Activated CD4-positive, CD25-positive, alpha-beta regulatory T cell treated with anti-CD3 and anti-CD28 coated beads, Interleukin-2, amount 50 U/mL, for 16 hours (primary cell): ENCODE measurements around the gene PMM2.
A peak's percentile ranks its signal among the peaks of the same experiment; 100 is the strongest.
"Not testable (repeated sequence)": the region's sequence is repeated elsewhere in the genome, so short reads cannot be mapped to it uniquely, and the experiment has no call there.

Experiments
- DNase-seq: peaks from one replicate; pipeline ENCODE4 v3.0.0-alpha.2; 2020; ENCODE audit warnings: low read depth, low spot score

PMM2 gene

GRCh38 chr16:8797364-8798173 lies at the start of gene PMM2, which contains the start of gene TMEM186:
PMM2 (plus strand) TSS chr16:8797839; CDS start chr16:8797883, 44 bp downstream.
TMEM186 (minus strand) TSS chr16:8797639; CDS start chr16:8797614, 25 bp downstream.
- peak; percentile 93 for DNase-seq

GRCh38 chr16:8748944-8749343 lies 48.7 kb upstream of the PMM2 start:
- not testable (repeated sequence) for DNase-seq

GRCh38 chr16:8751481-8752311 lies 45.9 kb upstream of the PMM2 start:
- no peak for DNase-seq

GRCh38 chr16:8752706-8753105 lies 44.9 kb upstream of the PMM2 start:
- DNase-seq = no peak

- DNase-seq = no peak
These were observed 44.1 kb upstream of the PMM2 start for GRCh38 chr16:8753416-8754054.

GRCh38 chr16:8756755-8757154 lies 40.9 kb upstream of the PMM2 start:
- DNase-seq = no peak

GRCh38 chr16:8758022-8758421 lies 39.6 kb upstream of the PMM2 start:
- DNase-seq = no peak

GRCh38 chr16:8760021-8760420 lies 37.6 kb upstream of the PMM2 start:
- DNase-seq = no peak

- no peak for DNase-seq
These were observed 36.6 kb upstream of the PMM2 start for GRCh38 chr16:8761078-8761477.

- DNase-seq = no peak
These were observed 35.4 kb upstream of the PMM2 start for GRCh38 chr16:8762254-8762653.

GRCh38 chr16:8763083-8763482 lies 34.6 kb upstream of the PMM2 start:
- no peak for DNase-seq

- no peak for DNase-seq
These were observed 33.7 kb upstream of the PMM2 start for GRCh38 chr16:8763899-8764298.

GRCh38 chr16:8764525-8765250 lies 33.0 kb upstream of the PMM2 start:
- no peak for DNase-seq

- DNase-seq = no peak
These were observed 30.5 kb upstream of the PMM2 start for GRCh38 chr16:8767176-8767575.

GRCh38 chr16:8768283-8768682 lies 29.4 kb upstream of the PMM2 start:
- no peak for DNase-seq

- no peak for DNase-seq
These were observed 28.9 kb upstream of the PMM2 start for GRCh38 chr16:8768692-8769091.

- no peak for DNase-seq
These were observed 24.1 kb upstream of the PMM2 start for GRCh38 chr16:8773537-8773936.

- DNase-seq = no peak
These were observed 23.4 kb upstream of the PMM2 start for GRCh38 chr16:8774208-8774607.

- DNase-seq = no peak
These were observed 22.3 kb upstream of the PMM2 start for GRCh38 chr16:8775359-8775758.

- DNase-seq = no peak
These were observed 21.5 kb upstream of the PMM2 start for GRCh38 chr16:8776129-8776584.

- DNase-seq = no peak
These were observed 20.4 kb upstream of the PMM2 start for GRCh38 chr16:8777217-8777616.
